HepG2 (cell line): Measurements from ENCODE around the gene MAGIX. TPM values are rescaled to one million over a fixed set of nuclear protein-coding genes. Genes with fewer than 3 reads are reported as not detected.

Source experiments
- BORCS8-MEF2B ChIP-seq: sonication (generic); formaldehyde crosslinking; IDR thresholded peaks from 2 replicates; pipeline ENCODE4 v1.8.0; 2022; ENCODE audit warnings: mild to moderate bottlenecking, missing genetic modification reagents
- CBX5 ChIP-seq: sonication (generic); formaldehyde crosslinking; IDR thresholded peaks from 2 replicates; pipeline ENCODE4 v1.4.0; 2020; ENCODE audit warnings: missing genetic modification reagents, borderline replicate concordance
- CREBL2 ChIP-seq: sonication (generic); formaldehyde crosslinking; IDR thresholded peaks from 2 replicates; pipeline ENCODE4 v1.8.1; 2023; ENCODE audit warnings: missing genetic modification reagents, mild to moderate bottlenecking, borderline replicate concordance
- LBX2 ChIP-seq: sonication (generic); formaldehyde crosslinking; IDR thresholded peaks from 2 replicates; pipeline ENCODE4 v1.5.0; 2020; ENCODE audit warnings: missing genetic modification reagents, mild to moderate bottlenecking, borderline replicate concordance
- ZNF260 ChIP-seq: sonication (generic); formaldehyde crosslinking; IDR thresholded peaks from 2 replicates; pipeline ENCODE4 v1.4.0; 2020; ENCODE audit warnings: missing genetic modification reagents, low read depth, mild to moderate bottlenecking, borderline replicate concordance
- ZNF318 ChIP-seq: sonication (generic); formaldehyde crosslinking; IDR thresholded peaks from 2 replicates; pipeline ENCODE4 v1.4.0; 2020; ENCODE audit warnings: mild to moderate bottlenecking, missing genetic modification reagents
- ZNF362 ChIP-seq: sonication (generic); formaldehyde crosslinking; IDR thresholded peaks from 2 replicates; pipeline ENCODE4 v1.4.0; 2020; ENCODE audit warnings: missing genetic modification reagents, mild to moderate bottlenecking, borderline replicate concordance
- ZNF367 ChIP-seq: sonication (generic); formaldehyde crosslinking; IDR thresholded peaks from 2 replicates; pipeline ENCODE4 v1.4.0; 2020; ENCODE audit warnings: missing genetic modification reagents, borderline replicate concordance
- ZNF773 ChIP-seq: sonication (generic); formaldehyde crosslinking; IDR thresholded peaks from 2 replicates; pipeline ENCODE4 v1.4.0; 2020; ENCODE audit warnings: missing genetic modification reagents, borderline replicate concordance
- polyA plus RNA-seq, 8 experiments: library from polyadenylated mRNA; depleted of rRNA in 3 of 8; stranded (reverse) in 7 of 8; unstranded in 1 of 8; fragments of >200 nt; fragmentation: Illumina TruSeq in 4 of 8; extraction: Trizol in 4 of 8; gene quantifications; 2 replicates each; pipeline versions ENCODE4 v1.2.1 to v1.2.3, GENCODE V29; 2011 to 2016; ENCODE audit warnings: low read depth in 4 of 8, missing spikeins in 1 of 8, mixed read lengths in 1 of 8; ENCODE audit not compliant: insufficient read depth in 1 of 8
- total RNA-seq, 5 experiments: library from RNA; depleted of rRNA; stranded (reverse); fragments of >200 nt; fragmentation: Illumina TruSeq; extraction: Trizol; gene quantifications; 2 replicates each; pipeline ENCODE4 v1.2.3, GENCODE V29; 2016; ENCODE audit warnings: low read depth in 1 of 5
- TF ChIP-seq, protein P1 (sequence below), 2 experiments: sonication (generic) in 1 of 2; formaldehyde crosslinking in 1 of 2; IDR thresholded peaks; 2 replicates each; pipeline versions ENCODE4 v1.5.1 to v1.6.1; 2011 to 2020; ENCODE audit warnings: borderline replicate concordance in 1 of 2, low read depth in 1 of 2, low read length in 1 of 2, mild to moderate bottlenecking in 1 of 2, missing genetic modification reagents in 1 of 2, moderate library complexity in 1 of 2
- TF ChIP-seq, protein P2 (sequence below): sonication (generic); formaldehyde crosslinking; conservative IDR thresholded peaks from 2 replicates; pipeline ENCODE4 v1.8.0; 2022; ENCODE audit warnings: mild to moderate bottlenecking, moderate library complexity, missing genetic modification reagents

The MAGIX gene
- total and polyA plus RNA-seq, 2 of the 13 experiments (the other 11 are each of a cell fraction or from before 2014, with no cell fraction given), result 0.63 to 1.2 TPM

DNA sequence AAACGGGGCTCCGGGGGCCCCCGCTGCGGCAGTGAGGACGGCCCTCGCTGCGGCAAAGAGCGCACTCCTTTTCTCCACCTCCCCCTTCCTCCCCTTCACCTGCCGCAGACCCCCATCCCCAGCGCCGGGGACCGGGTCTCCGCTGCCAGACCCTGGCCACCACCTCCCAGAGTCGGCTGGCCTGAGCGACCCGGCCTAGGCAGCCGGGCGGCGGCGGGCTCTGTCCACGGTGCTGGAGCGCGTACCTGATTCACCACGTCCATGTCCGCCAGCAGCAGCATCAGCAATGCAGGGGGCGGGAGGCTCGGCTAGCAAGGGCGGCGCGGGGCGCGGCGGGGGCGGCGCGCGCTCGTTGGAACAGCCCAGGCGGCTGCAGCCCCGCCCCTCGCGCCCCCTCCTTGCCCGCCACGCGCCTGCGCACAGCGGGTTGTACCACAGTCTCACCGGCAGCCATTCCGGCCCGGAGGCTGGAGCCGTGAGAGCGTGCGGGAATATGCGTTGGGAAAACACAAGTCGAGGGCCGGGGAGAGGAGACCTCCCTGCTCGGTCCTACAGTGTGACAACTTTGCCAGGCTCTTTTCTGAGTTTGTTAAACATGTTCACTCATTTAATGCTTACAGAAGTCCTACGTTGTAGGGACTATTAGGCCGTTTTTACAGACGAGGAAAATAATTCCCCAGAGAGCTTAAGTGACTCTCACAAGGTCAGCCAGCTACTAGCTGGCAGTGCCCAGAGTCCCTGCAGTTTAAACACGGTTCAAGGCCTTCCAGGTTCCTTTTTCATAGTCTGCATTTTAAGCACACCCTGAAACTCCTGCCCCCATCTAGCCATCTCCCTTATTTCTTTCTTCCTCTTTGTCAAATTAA is 37.6 kb downstream of the MAGIX start, which contains the start of gene SYP (continued):
- TF ChIP-seq, protein P1, sequence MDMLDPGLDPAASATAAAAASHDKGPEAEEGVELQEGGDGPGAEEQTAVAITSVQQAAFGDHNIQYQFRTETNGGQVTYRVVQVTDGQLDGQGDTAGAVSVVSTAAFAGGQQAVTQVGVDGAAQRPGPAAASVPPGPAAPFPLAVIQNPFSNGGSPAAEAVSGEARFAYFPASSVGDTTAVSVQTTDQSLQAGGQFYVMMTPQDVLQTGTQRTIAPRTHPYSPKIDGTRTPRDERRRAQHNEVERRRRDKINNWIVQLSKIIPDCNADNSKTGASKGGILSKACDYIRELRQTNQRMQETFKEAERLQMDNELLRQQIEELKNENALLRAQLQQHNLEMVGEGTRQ (IDR thresholded peaks at IDR 0.05; ENCODE audit: low read depth, low read length), result no peak
- TF ChIP-seq, protein P1 (CRISPR knock-in tag; IDR thresholded peaks at IDR 0.05; ENCODE audit: borderline replicate concordance), result no peak
- TF ChIP-seq CBX5 (CRISPR knock-in tag) (peak; percentile 64), ZNF362 (CRISPR knock-in tag) (no peak; the same call in 1 of the 2 replicates), ZNF367 (CRISPR knock-in tag) (no peak; the same call in 1 of the 2 replicates), ZNF773 (no peak), BORCS8-MEF2B (CRISPR knock-in tag) (peak; percentile 94), LBX2 (no peak), CREBL2 (CRISPR knock-in tag) (no peak), ZNF318 (CRISPR knock-in tag) (0 out of 2 replicates have a peak, but pooled peaks have one; percentile 41), ZNF260 (CRISPR knock-in tag) (no peak)
- TF ChIP-seq, protein P2, sequence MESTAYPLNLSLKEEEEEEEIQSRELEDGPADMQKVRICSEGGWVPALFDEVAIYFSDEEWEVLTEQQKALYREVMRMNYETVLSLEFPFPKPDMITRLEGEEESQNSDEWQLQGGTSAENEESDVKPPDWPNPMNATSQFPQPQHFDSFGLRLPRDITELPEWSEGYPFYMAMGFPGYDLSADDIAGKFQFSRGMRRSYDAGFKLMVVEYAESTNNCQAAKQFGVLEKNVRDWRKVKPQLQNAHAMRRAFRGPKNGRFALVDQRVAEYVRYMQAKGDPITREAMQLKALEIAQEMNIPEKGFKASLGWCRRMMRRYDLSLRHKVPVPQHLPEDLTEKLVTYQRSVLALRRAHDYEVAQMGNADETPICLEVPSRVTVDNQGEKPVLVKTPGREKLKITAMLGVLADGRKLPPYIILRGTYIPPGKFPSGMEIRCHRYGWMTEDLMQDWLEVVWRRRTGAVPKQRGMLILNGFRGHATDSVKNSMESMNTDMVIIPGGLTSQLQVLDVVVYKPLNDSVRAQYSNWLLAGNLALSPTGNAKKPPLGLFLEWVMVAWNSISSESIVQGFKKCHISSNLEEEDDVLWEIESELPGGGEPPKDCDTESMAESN (CRISPR knock-in tag), result peak; percentile 78; the same call in 1 of the 2 replicates
